Neural crest cell (in vitro differentiated cells): ENCODE measurements around the gene CCDC9B. TPM values are rescaled to one million over a fixed set of nuclear protein-coding genes. Genes with fewer than 3 reads are reported as not detected.

ENCODE experiments used
- DNase-seq: peaks from one replicate; pipeline ENCODE4 v3.0.0; 2021; ENCODE audit warnings: low read depth, mixed read lengths, low spot score
- H3K27ac Mint-ChIP-seq: one replicate; pipeline ENCODE4 v1.8.0; 2021; ENCODE audit warnings: mild to moderate bottlenecking, mixed read lengths; ENCODE audit not compliant: unreplicated experiment
- H3K27me3 Mint-ChIP-seq: 2 replicates; pipeline ENCODE4 v1.8.0; 2021; ENCODE audit warnings: low read depth, mild to moderate bottlenecking, mixed read lengths
- H3K36me3 Mint-ChIP-seq: 2 replicates; pipeline ENCODE4 v1.8.0; 2021; ENCODE audit warnings: low read depth, mild to moderate bottlenecking, mixed read lengths
- H3K4me1 Mint-ChIP-seq: 2 replicates; pipeline ENCODE4 v1.8.0; 2021; ENCODE audit warnings: mixed read lengths
- H3K4me3 Mint-ChIP-seq: one replicate; pipeline ENCODE4 v1.8.0; 2021; ENCODE audit warnings: mild to moderate bottlenecking, mixed read lengths
- H3K9me3 Mint-ChIP-seq: 2 replicates; pipeline ENCODE4 v1.8.0; 2021; ENCODE audit warnings: mixed read lengths
- CTCF ChIP-seq: fragments of 200-600 bp; sonication (generic); conservative IDR thresholded peaks from 2 replicates; pipeline ENCODE4 v1.5.0; 2021; ENCODE audit warnings: antibody characterized with exemption, mild to moderate bottlenecking
- total RNA-seq: library from RNA; stranded (reverse); gene quantifications from 2 replicates; pipeline ENCODE4 v1.2.1, GENCODE V29; 2021

CCDC9B gene
- total RNA-seq, 1 donor from 2014 or later: 0.33 TPM

GRCh38 chr15:40297356-40297755 lies 43.4 kb downstream of the CCDC9B start:
- Mint-ChIP-seq H3K27me3 (no peaks in the 10 kb centered on the region), H3K36me3 (peaks cover 10% of the 10 kb centered on the region), H3K4me1 (peaks cover 19% of the 10 kb centered on the region), H3K27ac (no peak overlapping the region), H3K4me3 (no peak overlapping the region), H3K9me3 (peaks cover 8% of the 10 kb centered on the region)
- no peak for DNase-seq
- TF ChIP-seq CTCF: no peak

- peaks cover 19% of the 10 kb centered on the region for H3K4me1 Mint-ChIP-seq
- no peak for DNase-seq
- H3K27ac Mint-ChIP-seq: no peak overlapping the region
- H3K4me3 Mint-ChIP-seq: peak overlapping the region; percentile 38
- H3K9me3 Mint-ChIP-seq: peaks cover 8% of the 10 kb centered on the region
- H3K27me3 Mint-ChIP-seq: peaks cover 5% of the 10 kb centered on the region
- no peak for TF ChIP-seq CTCF
- peaks cover 10% of the 10 kb centered on the region for H3K36me3 Mint-ChIP-seq
These were observed 44.0 kb downstream of the CCDC9B start for GRCh38 chr15:40296561-40297230.

GRCh38 chr15:40295877-40296560 lies 44.7 kb downstream of the CCDC9B start:
- Mint-ChIP-seq H3K4me1 (peaks cover 19% of the 10 kb centered on the region), H3K27ac (no peak overlapping the region), H3K27me3 (peaks cover 6% of the 10 kb centered on the region), H3K9me3 (peaks cover 8% of the 10 kb centered on the region), H3K36me3 (peaks cover 10% of the 10 kb centered on the region), H3K4me3 (no peak overlapping the region)
- TF ChIP-seq CTCF: no peak
- no peak for DNase-seq

- peaks cover 10% of the 10 kb centered on the region for H3K36me3 Mint-ChIP-seq
- no peak overlapping the region for H3K4me3 Mint-ChIP-seq
- peaks cover 23% of the 10 kb centered on the region for H3K4me1 Mint-ChIP-seq
- peaks cover 8% of the 10 kb centered on the region for H3K9me3 Mint-ChIP-seq
- no peak for DNase-seq
- peaks cover 8% of the 10 kb centered on the region for H3K27me3 Mint-ChIP-seq
- no peak overlapping the region for H3K27ac Mint-ChIP-seq
- TF ChIP-seq CTCF: no peak
These were observed 45.4 kb downstream of the CCDC9B start for GRCh38 chr15:40295297-40295696.

- Mint-ChIP-seq H3K4me1 (peaks cover 31% of the 10 kb centered on the region), H3K27me3 (peaks cover 16% of the 10 kb centered on the region), H3K36me3 (peaks cover 4% of the 10 kb centered on the region), H3K27ac (peak overlapping the region; percentile 62), H3K4me3 (no peak overlapping the region), H3K9me3 (peaks cover 2% of the 10 kb centered on the region)
- no peak for TF ChIP-seq CTCF
- DNase-seq: peak; percentile 39
These were observed 46.5 kb downstream of the CCDC9B start for GRCh38 chr15:40293905-40294895.
